HepG2 (cell line): ENCODE data around the gene FKBP5. TPM values are rescaled to one million over a fixed set of nuclear protein-coding genes. Genes with fewer than 3 reads are reported as not detected.

Experiments used
- ZNF652 ChIP-seq: IDR thresholded peaks from 2 replicates; pipeline ENCODE4 v1.6.1; 2016; ENCODE audit warnings: low read depth, borderline replicate concordance
- ZNF788 ChIP-seq: sonication (generic); formaldehyde crosslinking; IDR thresholded peaks from 2 replicates; pipeline ENCODE4 v1.5.0; 2020; ENCODE audit warnings: mild to moderate bottlenecking, missing genetic modification reagents, borderline replicate concordance
- polyA plus RNA-seq, 8 experiments: library from polyadenylated mRNA; depleted of rRNA in 3 of 8; stranded (reverse) in 7 of 8; unstranded in 1 of 8; fragments of >200 nt; fragmentation: Illumina TruSeq in 4 of 8; extraction: Trizol in 4 of 8; gene quantifications; 2 replicates each; pipeline versions ENCODE4 v1.2.1 to v1.2.3, GENCODE V29; 2011 to 2016; ENCODE audit warnings: low read depth in 4 of 8, missing spikeins in 1 of 8, mixed read lengths in 1 of 8; ENCODE audit not compliant: insufficient read depth in 1 of 8
- total RNA-seq, 5 experiments: library from RNA; depleted of rRNA; stranded (reverse); fragments of >200 nt; fragmentation: Illumina TruSeq; extraction: Trizol; gene quantifications; 2 replicates each; pipeline ENCODE4 v1.2.3, GENCODE V29; 2016; ENCODE audit warnings: low read depth in 1 of 5
- TF ChIP-seq, protein P1 (sequence below): sonication (generic); formaldehyde crosslinking; IDR thresholded peaks from 2 replicates; pipeline ENCODE4 v1.8.0; 2022; ENCODE audit warnings: mild to moderate bottlenecking, missing genetic modification reagents, borderline replicate concordance
- TF ChIP-seq, protein P2 (sequence below): sonication (generic); formaldehyde crosslinking; IDR thresholded peaks from 2 replicates; pipeline ENCODE4 v1.4.0; 2020; ENCODE audit warnings: missing genetic modification reagents
- TF ChIP-seq, protein P3 (sequence below): sonication (generic); formaldehyde crosslinking; IDR thresholded peaks from 2 replicates; pipeline ENCODE4 v1.5.0; 2020; ENCODE audit warnings: mild to moderate bottlenecking, missing genetic modification reagents
- TF ChIP-seq, protein P4 (sequence below): sonication (generic); formaldehyde crosslinking; IDR thresholded peaks from 2 replicates; pipeline ENCODE4 v1.5.1; 2020; ENCODE audit warnings: mild to moderate bottlenecking, missing genetic modification reagents, borderline replicate concordance
- TF ChIP-seq, protein P5 (sequence below): IDR thresholded peaks from 2 replicates; pipeline ENCODE4 v1.6.1; 2016; ENCODE audit warnings: missing genetic modification reagents, missing compliant biosample characterization

The FKBP5 gene
- total and polyA plus RNA-seq, 2 of the 13 experiments (the other 11 are each of a cell fraction or from before 2014, with no cell fraction given) = 8.0 to 17.4 TPM

DNA sequence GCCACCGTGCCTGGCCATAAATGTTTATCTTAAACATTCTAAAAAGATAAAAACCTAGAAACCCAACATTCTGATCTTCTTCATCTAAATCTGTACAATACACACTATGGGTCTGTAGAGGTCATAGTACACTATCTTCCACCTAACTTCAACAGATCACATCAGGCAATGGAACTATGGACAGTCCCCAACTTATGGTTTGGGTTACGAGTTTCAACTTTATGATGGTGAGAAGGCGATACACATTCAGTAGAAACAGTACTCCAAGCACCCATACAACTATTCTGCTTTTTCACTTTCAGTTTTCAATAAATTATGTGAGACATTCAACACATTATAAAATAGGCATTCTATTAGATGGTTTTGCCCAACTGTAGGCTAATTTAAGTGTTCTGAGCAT is 23.1 kb downstream of the FKBP5 start (continued):
- TF ChIP-seq, protein P1, sequence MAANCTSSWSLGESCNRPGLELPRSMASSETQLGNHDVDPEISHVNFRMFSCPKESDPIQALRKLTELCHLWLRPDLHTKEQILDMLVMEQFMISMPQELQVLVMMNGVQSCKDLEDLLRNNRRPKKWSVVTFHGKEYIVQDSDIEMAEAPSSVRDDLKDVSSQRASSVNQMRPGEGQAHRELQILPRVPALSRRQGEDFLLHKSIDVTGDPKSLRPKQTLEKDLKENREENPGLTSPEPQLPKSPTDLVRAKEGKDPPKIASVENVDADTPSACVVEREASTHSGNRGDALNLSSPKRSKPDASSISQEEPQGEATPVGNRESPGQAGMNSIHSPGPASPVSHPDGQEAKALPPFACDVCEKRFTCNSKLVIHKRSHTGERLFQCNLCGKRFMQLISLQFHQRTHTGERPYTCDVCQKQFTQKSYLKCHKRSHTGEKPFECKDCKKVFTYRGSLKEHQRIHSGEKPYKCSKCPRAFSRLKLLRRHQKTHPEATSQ (CRISPR knock-in tag) = no peak
- TF ChIP-seq ZNF788 (CRISPR knock-in tag) (no peak), ZNF652 (CRISPR knock-in tag) (no peak)
- TF ChIP-seq, protein P2, sequence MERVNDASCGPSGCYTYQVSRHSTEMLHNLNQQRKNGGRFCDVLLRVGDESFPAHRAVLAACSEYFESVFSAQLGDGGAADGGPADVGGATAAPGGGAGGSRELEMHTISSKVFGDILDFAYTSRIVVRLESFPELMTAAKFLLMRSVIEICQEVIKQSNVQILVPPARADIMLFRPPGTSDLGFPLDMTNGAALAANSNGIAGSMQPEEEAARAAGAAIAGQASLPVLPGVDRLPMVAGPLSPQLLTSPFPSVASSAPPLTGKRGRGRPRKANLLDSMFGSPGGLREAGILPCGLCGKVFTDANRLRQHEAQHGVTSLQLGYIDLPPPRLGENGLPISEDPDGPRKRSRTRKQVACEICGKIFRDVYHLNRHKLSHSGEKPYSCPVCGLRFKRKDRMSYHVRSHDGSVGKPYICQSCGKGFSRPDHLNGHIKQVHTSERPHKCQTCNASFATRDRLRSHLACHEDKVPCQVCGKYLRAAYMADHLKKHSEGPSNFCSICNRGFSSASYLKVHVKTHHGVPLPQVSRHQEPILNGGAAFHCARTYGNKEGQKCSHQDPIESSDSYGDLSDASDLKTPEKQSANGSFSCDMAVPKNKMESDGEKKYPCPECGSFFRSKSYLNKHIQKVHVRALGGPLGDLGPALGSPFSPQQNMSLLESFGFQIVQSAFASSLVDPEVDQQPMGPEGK (CRISPR knock-in tag) = no peak
- TF ChIP-seq, protein P3, sequence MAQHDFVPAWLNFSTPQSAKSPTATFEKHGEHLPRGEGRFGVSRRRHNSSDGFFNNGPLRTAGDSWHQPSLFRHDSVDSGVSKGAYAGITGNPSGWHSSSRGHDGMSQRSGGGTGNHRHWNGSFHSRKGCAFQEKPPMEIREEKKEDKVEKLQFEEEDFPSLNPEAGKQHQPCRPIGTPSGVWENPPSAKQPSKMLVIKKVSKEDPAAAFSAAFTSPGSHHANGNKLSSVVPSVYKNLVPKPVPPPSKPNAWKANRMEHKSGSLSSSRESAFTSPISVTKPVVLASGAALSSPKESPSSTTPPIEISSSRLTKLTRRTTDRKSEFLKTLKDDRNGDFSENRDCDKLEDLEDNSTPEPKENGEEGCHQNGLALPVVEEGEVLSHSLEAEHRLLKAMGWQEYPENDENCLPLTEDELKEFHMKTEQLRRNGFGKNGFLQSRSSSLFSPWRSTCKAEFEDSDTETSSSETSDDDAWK (CRISPR knock-in tag) = no peak
- TF ChIP-seq, protein P4, sequence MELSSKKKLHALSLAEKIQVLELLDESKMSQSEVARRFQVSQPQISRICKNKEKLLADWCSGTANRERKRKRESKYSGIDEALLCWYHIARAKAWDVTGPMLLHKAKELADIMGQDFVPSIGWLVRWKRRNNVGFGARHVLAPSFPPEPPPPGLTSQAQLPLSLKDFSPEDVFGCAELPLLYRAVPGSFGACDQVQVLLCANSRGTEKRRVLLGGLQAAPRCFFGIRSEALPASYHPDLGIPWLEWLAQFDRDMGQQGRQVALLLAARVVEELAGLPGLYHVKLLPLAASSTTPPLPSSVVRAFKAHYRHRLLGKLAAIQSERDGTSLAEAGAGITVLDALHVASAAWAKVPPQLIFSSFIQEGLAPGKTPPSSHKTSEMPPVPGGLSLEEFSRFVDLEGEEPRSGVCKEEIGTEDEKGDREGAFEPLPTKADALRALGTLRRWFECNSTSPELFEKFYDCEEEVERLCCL (CRISPR knock-in tag) = no peak
- TF ChIP-seq, protein P5, sequence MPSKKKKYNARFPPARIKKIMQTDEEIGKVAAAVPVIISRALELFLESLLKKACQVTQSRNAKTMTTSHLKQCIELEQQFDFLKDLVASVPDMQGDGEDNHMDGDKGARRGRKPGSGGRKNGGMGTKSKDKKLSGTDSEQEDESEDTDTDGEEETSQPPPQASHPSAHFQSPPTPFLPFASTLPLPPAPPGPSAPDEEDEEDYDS (CRISPR knock-in tag) = no peak
